SU-DHL-6 (cell line): ENCODE results near the gene PRKG2.

Experiments
- CTCF ChIP-seq: fragments of 200-600 bp; sonication (generic); IDR thresholded peaks from one replicate; pipeline ENCODE4 v1.5.1; 2017; ENCODE audit warnings: antibody characterized with exemption, mild to moderate bottlenecking, low read length, moderate library complexity; ENCODE audit not compliant: insufficient read depth, poor library complexity, severe bottlenecking
- EZH2phosphoT487 ChIP-seq: fragments of 200-600 bp; sonication (generic), shearing (Covaris generic); conservative IDR thresholded peaks from 2 replicates; pipeline ENCODE4 v1.6.1; 2018; ENCODE audit warnings: mild to moderate bottlenecking, antibody characterized with exemption, low read length, moderate library complexity, mixed read lengths

GRCh38 chr4:81218206-81218605, 3.2 kb upstream of the PRKG2 start:
- TF ChIP-seq CTCF, result no peak
- TF ChIP-seq EZH2phosphoT487, result no peak
